HFF-Myc (cell line): ENCODE results near the gene GOLT1A.
"Not testable (repeated sequence)": the region's sequence is repeated elsewhere in the genome, so short reads cannot be mapped to it uniquely, and the experiment has no call there.

Experiments
- DNase-seq: peaks from one replicate; pipeline ENCODE4 v3.0.0-alpha.2; 2011; ENCODE audit warnings: low read depth; ENCODE audit errors: extremely low read depth
- H3K4me3 ChIP-seq: replicated peaks from 2 replicates; pipeline ENCODE4 v1.5.1; 2011; ENCODE audit warnings: low read depth, mild to moderate bottlenecking, control low read depth, low read length
- TF ChIP-seq, protein P1 (sequence below): IDR thresholded peaks from 2 replicates; pipeline ENCODE4 v1.5.1; 2012; ENCODE audit warnings: mild to moderate bottlenecking, low read depth, low read length, control low read depth; ENCODE audit errors: missing control alignments

Gene GOLT1A

GRCh38 chr1:204248954-204249353 lies 35.2 kb upstream of the GOLT1A start:
- TF ChIP-seq, protein P1, sequence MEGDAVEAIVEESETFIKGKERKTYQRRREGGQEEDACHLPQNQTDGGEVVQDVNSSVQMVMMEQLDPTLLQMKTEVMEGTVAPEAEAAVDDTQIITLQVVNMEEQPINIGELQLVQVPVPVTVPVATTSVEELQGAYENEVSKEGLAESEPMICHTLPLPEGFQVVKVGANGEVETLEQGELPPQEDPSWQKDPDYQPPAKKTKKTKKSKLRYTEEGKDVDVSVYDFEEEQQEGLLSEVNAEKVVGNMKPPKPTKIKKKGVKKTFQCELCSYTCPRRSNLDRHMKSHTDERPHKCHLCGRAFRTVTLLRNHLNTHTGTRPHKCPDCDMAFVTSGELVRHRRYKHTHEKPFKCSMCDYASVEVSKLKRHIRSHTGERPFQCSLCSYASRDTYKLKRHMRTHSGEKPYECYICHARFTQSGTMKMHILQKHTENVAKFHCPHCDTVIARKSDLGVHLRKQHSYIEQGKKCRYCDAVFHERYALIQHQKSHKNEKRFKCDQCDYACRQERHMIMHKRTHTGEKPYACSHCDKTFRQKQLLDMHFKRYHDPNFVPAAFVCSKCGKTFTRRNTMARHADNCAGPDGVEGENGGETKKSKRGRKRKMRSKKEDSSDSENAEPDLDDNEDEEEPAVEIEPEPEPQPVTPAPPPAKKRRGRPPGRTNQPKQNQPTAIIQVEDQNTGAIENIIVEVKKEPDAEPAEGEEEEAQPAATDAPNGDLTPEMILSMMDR: no peak
- DNase-seq: no peak
- no peak overlapping the region for H3K4me3 ChIP-seq

GRCh38 chr1:204246876-204247275 lies 33.1 kb upstream of the GOLT1A start:
- TF ChIP-seq, protein P1: no peak
- H3K4me3 ChIP-seq: no peak overlapping the region
- no peak for DNase-seq

- TF ChIP-seq, protein P1: no peak
- no peak overlapping the region for H3K4me3 ChIP-seq
Measured at GRCh38 chr1:204242920-204243319, 29.1 kb upstream of the GOLT1A start.

GRCh38 chr1:204241914-204242313 lies 28.1 kb upstream of the GOLT1A start:
- TF ChIP-seq, protein P1: no peak

More at GRCh38 chr1:204242920-204243319, 29.1 kb upstream of the GOLT1A start:
- DNase-seq: no peak

DNA sequence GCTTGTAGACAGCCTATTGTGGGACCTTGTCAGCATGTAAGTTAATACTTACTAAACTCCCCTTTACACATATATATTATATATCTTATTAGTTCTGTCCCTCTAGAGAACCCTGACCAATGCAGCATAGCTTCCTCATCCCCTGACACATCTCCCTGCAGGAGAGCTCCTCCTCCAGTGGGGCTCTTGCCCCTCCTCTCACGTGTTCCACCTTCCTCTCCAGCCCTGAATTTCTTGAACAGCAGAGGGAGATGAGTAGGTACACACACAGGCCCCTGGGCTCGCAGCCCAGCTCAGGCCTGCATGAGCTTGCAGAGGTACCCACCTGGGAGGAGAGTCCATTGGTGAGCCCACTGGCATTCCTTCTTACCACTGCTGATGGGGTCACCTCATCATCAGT lies 27.3 kb upstream of the GOLT1A start:
- TF ChIP-seq, protein P1: no peak
- no peak for DNase-seq
- H3K4me3 ChIP-seq: no peak overlapping the region

More at GRCh38 chr1:204241914-204242313, 28.1 kb upstream of the GOLT1A start:
- no peak overlapping the region for H3K4me3 ChIP-seq
- DNase-seq: no peak

- H3K4me3 ChIP-seq: no peak overlapping the region
- DNase-seq: no peak
- TF ChIP-seq, protein P1: no peak
Measured at GRCh38 chr1:204240233-204240632, 26.4 kb upstream of the GOLT1A start.

DNA sequence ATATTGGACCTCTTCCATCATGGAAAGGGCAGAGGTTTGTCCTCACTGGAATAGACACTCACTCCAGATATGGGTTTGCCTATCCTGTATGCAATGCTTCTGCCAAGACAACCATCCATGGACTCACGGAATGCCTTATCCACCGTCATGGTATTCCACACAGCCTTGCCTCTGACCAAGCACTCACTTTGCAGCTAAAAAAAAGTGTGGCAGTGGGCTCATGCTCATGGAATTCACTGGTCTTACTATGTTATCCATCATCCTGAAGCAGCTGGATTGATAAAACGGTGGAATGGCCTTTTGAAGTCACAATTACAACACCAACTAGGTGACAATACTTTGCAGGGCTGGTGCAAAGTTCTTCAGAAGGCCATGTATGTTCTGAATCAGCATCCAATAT lies 25.6 kb upstream of the GOLT1A start:
- H3K4me3 ChIP-seq, DNase-seq: not testable (repeated sequence)

- not testable (repeated sequence) for H3K4me3 ChIP-seq, DNase-seq
Measured at GRCh38 chr1:204238520-204238919, 24.7 kb upstream of the GOLT1A start.

DNA sequence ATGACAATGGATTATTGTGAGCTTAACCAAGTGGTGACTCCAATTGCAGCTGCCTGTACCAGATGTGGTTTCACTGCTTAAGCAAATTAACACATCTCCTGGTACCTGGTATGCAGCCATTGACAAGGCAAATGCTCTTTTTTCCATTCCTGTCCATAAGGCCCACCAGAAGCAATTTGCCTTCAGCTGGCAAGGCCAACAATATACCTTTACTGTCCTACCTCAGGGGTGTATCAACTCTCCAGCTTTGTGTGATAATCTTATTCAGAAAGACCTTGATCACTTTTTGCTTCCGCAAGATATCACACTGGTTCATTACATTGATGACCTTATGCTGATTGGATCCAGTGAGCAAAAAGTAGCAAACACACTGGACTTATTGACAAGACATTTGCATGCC lies 23.7 kb upstream of the GOLT1A start:
- not testable (repeated sequence) for H3K4me3 ChIP-seq, DNase-seq
